Bronchial epithelial cell (primary cell): Measurements from ENCODE around the gene OR2M5. TPM values are rescaled to one million over a fixed set of nuclear protein-coding genes. Genes with fewer than 3 reads are reported as not detected.

ENCODE experiments used
- DNase-seq: peaks from one replicate; pipeline ENCODE4 v3.0.0-alpha.2; 2010; ENCODE audit warnings: low read depth
- FAIRE-seq: peaks from 2 replicates; lab custom pipeline; 2011; peaks lifted over from hg19 to GRCh38; lab: Jason Lieb, UNC
- H3K27me3 ChIP-seq: 2 replicates; pipeline ENCODE4 v1.5.1; 2011; ENCODE audit warnings: low read length; ENCODE audit not compliant: control insufficient read depth, insufficient read depth
- H3K36me3 ChIP-seq: 2 replicates; pipeline ENCODE4 v1.5.1; 2011; ENCODE audit warnings: low read length; ENCODE audit not compliant: control insufficient read depth, insufficient read depth
- H3K4me3 ChIP-seq: 2 replicates; pipeline ENCODE4 v1.5.1; 2011; ENCODE audit warnings: mild to moderate bottlenecking, low read depth, low read length, control low read depth
- CTCF ChIP-seq: IDR thresholded peaks from 2 replicates; pipeline ENCODE4 v1.5.1; 2011; ENCODE audit warnings: mild to moderate bottlenecking, moderate library complexity, low read length, control low read depth, inconsistent platforms; ENCODE audit not compliant: insufficient read depth, severe bottlenecking
- total RNA-seq: library from RNA; depleted of rRNA; stranded (reverse); fragments of >200 nt; gene quantifications from 2 replicates; pipeline ENCODE4 v1.2.1, GENCODE V29; 2014

The OR2M5 gene
- total RNA-seq, 1 donor from 2014 or later, result not detected

- Histone ChIP-seq H3K27me3 (no peaks in the 10 kb centered on the region), H3K36me3 (no peaks in the 10 kb centered on the region), H3K4me3 (no peak overlapping the region)
- no peak for TF ChIP-seq CTCF
- FAIRE-seq (no peak), DNase-seq (no peak)
These were observed 8.1 kb upstream of the OR2M5 start for GRCh38 chr1:248136811-248137210.

GRCh38 chr1:248140846-248141245 lies 4.1 kb upstream of the OR2M5 start:
- no peaks in the 10 kb centered on the region for H3K36me3 ChIP-seq
- no peak overlapping the region for H3K4me3 ChIP-seq
- DNase-seq, result peak; percentile 1
- H3K27me3 ChIP-seq, result no peaks in the 10 kb centered on the region
- TF ChIP-seq CTCF, result no peak
- no peak for FAIRE-seq

- no peaks in the 10 kb centered on the region for H3K36me3 ChIP-seq
- H3K4me3 ChIP-seq, result no peak overlapping the region
- no peak for TF ChIP-seq CTCF
- no peaks in the 10 kb centered on the region for H3K27me3 ChIP-seq
- no peak for DNase-seq
- no peak for FAIRE-seq
These were observed 1.6 kb upstream of the OR2M5 start for GRCh38 chr1:248143311-248143710.

- Histone ChIP-seq H3K4me3 (no peak overlapping the region), H3K36me3 (no peaks in the 10 kb centered on the region), H3K27me3 (no peaks in the 10 kb centered on the region)
- DNase-seq (no peak), FAIRE-seq (no peak)
- TF ChIP-seq CTCF, result no peak
These were observed 7.3 kb downstream of the OR2M5 start for GRCh38 chr1:248152056-248152827.

- H3K36me3 ChIP-seq, result no peaks in the 10 kb centered on the region
- DNase-seq (no peak), FAIRE-seq (no peak)
- TF ChIP-seq CTCF, result no peak
- no peak overlapping the region for H3K4me3 ChIP-seq
- no peaks in the 10 kb centered on the region for H3K27me3 ChIP-seq
These were observed 11.0 kb downstream of the OR2M5 start for GRCh38 chr1:248155927-248156326.

GRCh38 chr1:248158758-248159157 lies 13.8 kb downstream of the OR2M5 start:
- no peak for FAIRE-seq
- DNase-seq, result no peak
- no peak overlapping the region for H3K4me3 ChIP-seq
- no peaks in the 10 kb centered on the region for H3K36me3 ChIP-seq
- no peak for TF ChIP-seq CTCF
- no peaks in the 10 kb centered on the region for H3K27me3 ChIP-seq
